Uterus (tissue), 2 donors: ENCODE measurements around the gene PROP1.
"Not testable (repeated sequence)": the region's sequence is repeated elsewhere in the genome, so short reads cannot be mapped to it uniquely, and the experiment has no call there.

Experiments used
- CTCF ChIP-seq, 4 experiments: fragments of 200-600 bp in 2 of 4; fragments of 450-650 bp in 2 of 4; sonication (generic) in 2 of 4; IDR thresholded peaks; one replicate each; pipeline ENCODE4 v1.5.1; 2016 to 2019; ENCODE audit warnings: antibody characterized with exemption in 4 of 4, mild to moderate bottlenecking in 2 of 4, moderate library complexity in 1 of 4
- POLR2A ChIP-seq, 2 donors: fragments of 450-650 bp; IDR thresholded peaks; one replicate each; pipeline ENCODE4 v1.6.1; 2016; ENCODE audit warnings: antibody characterized with exemption in 2 of 2, mild to moderate bottlenecking in 1 of 2, moderate library complexity in 1 of 2

- TF ChIP-seq CTCF, POLR2A (IDR thresholded peaks at IDR 0.05): not testable (repeated sequence)
Observed at GRCh38 chr5:177949656-177950055, 46.4 kb downstream of the PROP1 start.
